ENCODE data around the gene ZCCHC24. TPM values are rescaled to one million over a fixed set of nuclear protein-coding genes. Genes with fewer than 3 reads are reported as not detected.

The ZCCHC24 gene
- total RNA-seq, 3 donors from 2014 or later (not counting 1 experiment from before 2014, with no cell fraction given), result 2.8 to 4.0 (median 3.6) TPM

DNA sequence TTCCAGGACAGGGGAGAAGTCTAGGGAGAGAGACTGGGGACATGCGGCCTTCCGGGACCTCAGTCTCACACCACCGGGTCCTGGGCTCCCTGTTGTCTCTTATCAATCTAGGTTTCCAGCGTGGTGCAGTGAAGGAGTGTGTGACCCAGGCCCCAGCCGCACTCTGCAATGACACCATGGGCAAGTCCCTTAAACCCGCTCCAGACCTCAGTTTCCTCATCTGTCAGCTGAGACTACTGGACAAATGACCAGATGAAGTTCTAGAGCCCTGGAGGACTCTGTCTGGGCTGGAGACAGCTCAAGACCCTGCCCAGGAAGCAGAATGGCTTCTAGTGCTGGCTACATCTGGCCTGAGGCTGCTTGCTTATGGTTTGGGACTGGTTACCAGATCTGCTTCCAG, 46.8 kb upstream of the ZCCHC24 start:
- TF ChIP-seq CTCF (IDR thresholded peaks at IDR 0.05), result no peak

GRCh38 chr10:79491143-79491835, 45.9 kb upstream of the ZCCHC24 start:
- DNase-seq (no peak), ATAC-seq (no peak)
- no peak for TF ChIP-seq CTCF (IDR thresholded peaks at IDR 0.05)
- Histone ChIP-seq H3K4me1 (ENCODE audit: control insufficient read depth, insufficient read depth, low read length) (no peaks in the 10 kb centered on the region), H3K27ac (ENCODE audit: low read length) (no peak overlapping the region), H3K9me3 (ENCODE audit: control insufficient read depth, insufficient read depth, low read length) (no peaks in the 10 kb centered on the region), H3K36me3 (ENCODE audit: control insufficient read depth, insufficient read depth, low read length) (no peaks in the 10 kb centered on the region), H3K27me3 (ENCODE audit: control insufficient read depth, insufficient read depth, low read length) (no peaks in the 10 kb centered on the region), H3K4me3 (ENCODE audit: low read length) (no peak overlapping the region)
- peaks cover 0 to 4% of the 10 kb centered on the region in 2 donors for H3K27me3 Mint-ChIP-seq (ENCODE audit: low read depth in 2 of 2)
- no peak overlapping the region for H3K4me3 Mint-ChIP-seq
- H3K4me1 Mint-ChIP-seq, result peaks cover 0 to 6% of the 10 kb centered on the region in 2 donors
- no peaks in the 10 kb centered on the region for H3K9me3 Mint-ChIP-seq
- no peak overlapping the region for H3K27ac Mint-ChIP-seq
- WGBS (ENCODE audit: insufficient coverage), result 85% methylated on average over 6 of the region's 6 CpGs
- intact Hi-C loops (cut with micrococcal nuclease), result no loop called here
- no peaks in the 10 kb centered on the region for H3K36me3 Mint-ChIP-seq

More for the DNA sequence above, 46.8 kb upstream of the ZCCHC24 start:
- Histone ChIP-seq H3K9me3 (ENCODE audit: control insufficient read depth, insufficient read depth, low read length) (no peaks in the 10 kb centered on the region), H3K4me1 (ENCODE audit: control insufficient read depth, insufficient read depth, low read length) (no peaks in the 10 kb centered on the region), H3K4me3 (ENCODE audit: low read length) (no peak overlapping the region), H3K27me3 (ENCODE audit: control insufficient read depth, insufficient read depth, low read length) (no peaks in the 10 kb centered on the region), H3K36me3 (ENCODE audit: control insufficient read depth, insufficient read depth, low read length) (no peaks in the 10 kb centered on the region), H3K27ac (ENCODE audit: low read length) (no peak overlapping the region)
- Mint-ChIP-seq H3K4me1 (peaks cover 0 to 6% of the 10 kb centered on the region in 2 donors), H3K27ac (no peak overlapping the region), H3K27me3 (ENCODE audit: low read depth in 2 of 2) (peaks cover 4 to 5% of the 10 kb centered on the region in 2 donors), H3K36me3 (no peaks in the 10 kb centered on the region), H3K9me3 (no peaks in the 10 kb centered on the region), H3K4me3 (no peak overlapping the region)
- WGBS (ENCODE audit: insufficient coverage), result 98% methylated on average over 6 of the region's 6 CpGs
- DNase-seq (no peak), ATAC-seq (no peak)
- intact Hi-C loops (cut with micrococcal nuclease), result no loop called here

- no peak overlapping the region for H3K4me3 Mint-ChIP-seq
- intact Hi-C loops (cut with micrococcal nuclease), result no loop called here
Observed at GRCh38 chr10:79490400-79491142, 45.1 kb upstream of the ZCCHC24 start.

More at GRCh38 chr10:79490400-79491142, 45.1 kb upstream of the ZCCHC24 start:
- peaks cover 0 to 4% of the 10 kb centered on the region in 2 donors for H3K27me3 Mint-ChIP-seq (ENCODE audit: low read depth in 2 of 2)
- Histone ChIP-seq H3K9me3 (ENCODE audit: control insufficient read depth, insufficient read depth, low read length) (no peaks in the 10 kb centered on the region), H3K36me3 (ENCODE audit: control insufficient read depth, insufficient read depth, low read length) (no peaks in the 10 kb centered on the region), H3K27me3 (ENCODE audit: control insufficient read depth, insufficient read depth, low read length) (no peaks in the 10 kb centered on the region), H3K4me1 (ENCODE audit: control insufficient read depth, insufficient read depth, low read length) (no peaks in the 10 kb centered on the region), H3K27ac (ENCODE audit: low read length) (no peak overlapping the region), H3K4me3 (ENCODE audit: low read length) (no peak overlapping the region)
- DNase-seq, result no peak
- no peak for ATAC-seq
- WGBS (ENCODE audit: insufficient coverage), result 81% methylated on average over 9 of the region's 9 CpGs
- peaks cover 0 to 6% of the 10 kb centered on the region in 2 donors for H3K4me1 Mint-ChIP-seq
- no peak for TF ChIP-seq CTCF (IDR thresholded peaks at IDR 0.05)
- H3K27ac Mint-ChIP-seq, result no peak overlapping the region
- H3K36me3 Mint-ChIP-seq, result no peaks in the 10 kb centered on the region
- H3K9me3 Mint-ChIP-seq, result no peaks in the 10 kb centered on the region

Data from natural killer cell (primary cell).